ENCODE data around the gene CELSR1. TPM values are rescaled to one million over a fixed set of nuclear protein-coding genes. Genes with fewer than 3 reads are reported as not detected.

Gene CELSR1
- total and polyA plus RNA-seq, 7 experiments from 2014 or later = 0.36 to 4.7 (median 0.97) TPM

- Mint-ChIP-seq H3K4me1 (no peaks in the 10 kb centered on the region), H3K36me3 (no peaks in the 10 kb centered on the region), H3K27ac (no peak overlapping the region), H3K4me3 (no peak overlapping the region), H3K27me3 (peaks cover 0 to 4% (median 0%) of the 10 kb centered on the region in 5 donors), H3K9me3 (no peaks in the 10 kb centered on the region)
- no peaks in the 10 kb centered on the region for H3K4me1 ChIP-seq (ENCODE audit: control insufficient read depth in 2 of 2, insufficient read depth in 2 of 2, low read length in 2 of 2)
- H3K36me3 ChIP-seq (ENCODE audit: control insufficient read depth in 2 of 3, insufficient read depth in 3 of 3, low read length in 3 of 3) = no peaks in the 10 kb centered on the region
- H3K27me3 ChIP-seq (ENCODE audit: control insufficient read depth in 2 of 2, insufficient read depth in 2 of 2, low read length in 2 of 2) = no peaks in the 10 kb centered on the region
- no peak for ATAC-seq
- no peaks in the 10 kb centered on the region for H3K9me3 ChIP-seq (ENCODE audit: control insufficient read depth in 2 of 3, low read length in 3 of 3)
- ChIA-PET POLR2A (no interaction called here), CTCF (no interaction called here)
- intact Hi-C loops (cut with micrococcal nuclease) = no loop called here
- no peak overlapping the region for H3K27ac ChIP-seq (ENCODE audit: low read depth, low read length)
- no peak for DNase-seq
- H3K4me3 ChIP-seq (ENCODE audit: low read length) = no peak overlapping the region
Measured at GRCh38 chr22:46451741-46452140, 85.7 kb downstream of the CELSR1 start.

- no peaks in the 10 kb centered on the region for H3K9me3 Mint-ChIP-seq
- CTCF ChIA-PET = no interaction called here
- ATAC-seq = no peak
Measured at GRCh38 chr22:46450931-46451561, 86.4 kb downstream of the CELSR1 start.

DNA sequence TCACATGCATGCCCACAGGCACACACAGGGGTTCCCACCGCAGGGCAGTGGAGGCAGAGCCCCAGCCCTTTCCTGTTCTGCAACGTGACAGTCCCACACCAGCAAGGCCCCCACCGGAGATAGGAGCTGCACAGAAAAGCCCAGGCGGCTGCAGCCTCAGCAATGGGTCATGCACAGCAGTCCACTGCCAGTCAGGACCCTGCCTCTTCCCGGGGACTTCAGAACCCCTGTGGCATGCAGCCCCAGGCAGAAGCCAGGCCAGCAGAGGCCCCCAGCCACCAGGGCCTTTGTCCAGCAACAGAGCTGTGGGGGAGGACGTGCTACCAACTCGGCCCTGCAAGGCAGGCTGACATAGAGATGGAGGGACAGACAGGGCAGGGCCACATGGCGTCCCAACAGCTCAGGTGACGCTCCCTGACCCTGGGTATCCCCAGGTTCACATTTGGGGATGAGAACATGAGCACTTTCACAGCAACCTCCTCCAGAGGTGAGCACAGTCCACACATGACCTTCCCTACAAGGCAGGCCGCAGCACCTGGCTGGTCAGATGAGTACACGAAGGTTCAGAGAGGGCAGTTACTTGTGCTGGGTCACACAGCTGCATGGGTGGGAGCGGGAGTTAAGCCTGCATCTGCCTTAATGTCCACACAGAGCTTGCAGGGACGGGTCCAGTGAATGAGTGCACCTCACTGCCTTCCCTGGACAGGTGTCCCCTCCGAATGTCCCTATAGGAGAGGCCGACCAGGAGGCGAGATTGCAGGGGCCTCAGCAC, 87.3 kb downstream of the CELSR1 start:
- no peak overlapping the region for H3K4me3 ChIP-seq (ENCODE audit: low read length)
- no peaks in the 10 kb centered on the region for H3K36me3 Mint-ChIP-seq
- no peak overlapping the region for H3K27ac ChIP-seq (ENCODE audit: low read depth, low read length)
- H3K9me3 ChIP-seq (ENCODE audit: control insufficient read depth in 2 of 3, low read length in 3 of 3) = no peaks in the 10 kb centered on the region
- no peaks in the 10 kb centered on the region for H3K9me3 Mint-ChIP-seq
- H3K36me3 ChIP-seq (ENCODE audit: control insufficient read depth in 2 of 3, insufficient read depth in 3 of 3, low read length in 3 of 3) = no peaks in the 10 kb centered on the region
- DNase-seq (no peak), ATAC-seq (no peak)
- H3K4me1 ChIP-seq (ENCODE audit: control insufficient read depth in 2 of 2, insufficient read depth in 2 of 2, low read length in 2 of 2) = no peaks in the 10 kb centered on the region
- no peaks in the 10 kb centered on the region for H3K4me1 Mint-ChIP-seq
- H3K4me3 Mint-ChIP-seq = no peak overlapping the region
- H3K27me3 Mint-ChIP-seq = peaks cover 0 to 9% (median 0%) of the 10 kb centered on the region in 5 donors
- intact Hi-C loops (cut with micrococcal nuclease) = no loop called here
- no peak overlapping the region for H3K27ac Mint-ChIP-seq
- CTCF ChIA-PET = no interaction called here
- H3K27me3 ChIP-seq (ENCODE audit: control insufficient read depth in 2 of 2, insufficient read depth in 2 of 2, low read length in 2 of 2) = no peaks in the 10 kb centered on the region
- POLR2A ChIA-PET = no interaction called here

More at GRCh38 chr22:46450931-46451561, 86.4 kb downstream of the CELSR1 start:
- H3K27ac ChIP-seq (ENCODE audit: low read depth, low read length) = no peak overlapping the region
- no peaks in the 10 kb centered on the region for H3K4me1 Mint-ChIP-seq
- no peaks in the 10 kb centered on the region for H3K36me3 ChIP-seq (ENCODE audit: control insufficient read depth in 2 of 3, insufficient read depth in 3 of 3, low read length in 3 of 3)
- H3K27me3 ChIP-seq (ENCODE audit: control insufficient read depth in 2 of 2, insufficient read depth in 2 of 2, low read length in 2 of 2) = no peaks in the 10 kb centered on the region
- no peaks in the 10 kb centered on the region for H3K4me1 ChIP-seq (ENCODE audit: control insufficient read depth in 2 of 2, insufficient read depth in 2 of 2, low read length in 2 of 2)
- peaks cover 0 to 8% (median 0%) of the 10 kb centered on the region in 5 donors for H3K27me3 Mint-ChIP-seq
- POLR2A ChIA-PET = no interaction called here
- H3K9me3 ChIP-seq (ENCODE audit: control insufficient read depth in 2 of 3, low read length in 3 of 3) = no peaks in the 10 kb centered on the region
- intact Hi-C loops (cut with micrococcal nuclease) = no loop called here
- H3K36me3 Mint-ChIP-seq = no peaks in the 10 kb centered on the region
- H3K4me3 Mint-ChIP-seq = no peak overlapping the region
- DNase-seq = no peak
- no peak overlapping the region for H3K4me3 ChIP-seq (ENCODE audit: low read length)
- no peak overlapping the region for H3K27ac Mint-ChIP-seq

- Histone ChIP-seq H3K36me3 (ENCODE audit: control insufficient read depth in 2 of 3, insufficient read depth in 3 of 3, low read length in 3 of 3) (no peaks in the 10 kb centered on the region), H3K4me1 (ENCODE audit: control insufficient read depth in 2 of 2, insufficient read depth in 2 of 2, low read length in 2 of 2) (no peaks in the 10 kb centered on the region), H3K9me3 (ENCODE audit: control insufficient read depth in 2 of 3, low read length in 3 of 3) (no peaks in the 10 kb centered on the region), H3K27me3 (ENCODE audit: control insufficient read depth in 2 of 2, insufficient read depth in 2 of 2, low read length in 2 of 2) (no peaks in the 10 kb centered on the region), H3K4me3 (ENCODE audit: low read length) (no peak overlapping the region), H3K27ac (ENCODE audit: low read depth, low read length) (no peak overlapping the region)
- Mint-ChIP-seq H3K27ac (no peak overlapping the region), H3K36me3 (no peaks in the 10 kb centered on the region), H3K27me3 (peaks cover 0 to 9% (median 0%) of the 10 kb centered on the region in 5 donors), H3K9me3 (no peaks in the 10 kb centered on the region), H3K4me1 (no peaks in the 10 kb centered on the region), H3K4me3 (no peak overlapping the region)
- ChIA-PET POLR2A (no interaction called here), CTCF (no interaction called here)
- ATAC-seq = no peak
- intact Hi-C loops (cut with micrococcal nuclease) = no loop called here
- no peak for DNase-seq
Measured at GRCh38 chr22:46449116-46449691, 88.2 kb downstream of the CELSR1 start.

DNA sequence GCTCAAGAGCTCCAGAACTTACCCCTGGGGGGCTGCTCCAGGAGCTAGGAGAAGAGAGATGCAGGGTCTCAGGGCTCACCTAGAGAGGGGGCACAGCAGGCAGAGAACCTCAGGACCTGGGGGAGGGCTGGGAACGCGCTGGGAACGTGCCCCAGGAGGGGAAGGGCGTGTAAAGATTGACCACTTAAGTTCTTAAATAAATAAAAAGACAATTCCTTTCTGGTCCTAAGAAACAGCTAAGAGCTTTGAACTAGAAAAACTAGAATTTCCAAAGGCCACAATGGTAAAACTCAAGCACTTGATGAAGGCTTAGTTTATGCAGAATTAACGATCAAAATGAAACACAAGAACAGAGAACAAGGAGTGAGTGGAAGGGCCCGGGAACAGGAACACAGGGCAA, 89.1 kb downstream of the CELSR1 start:
- Histone ChIP-seq H3K4me1 (ENCODE audit: control insufficient read depth in 2 of 2, insufficient read depth in 2 of 2, low read length in 2 of 2) (no peaks in the 10 kb centered on the region), H3K36me3 (ENCODE audit: control insufficient read depth in 2 of 3, insufficient read depth in 3 of 3, low read length in 3 of 3) (no peaks in the 10 kb centered on the region), H3K4me3 (ENCODE audit: low read length) (no peak overlapping the region), H3K27me3 (ENCODE audit: control insufficient read depth in 2 of 2, insufficient read depth in 2 of 2, low read length in 2 of 2) (no peaks in the 10 kb centered on the region), H3K9me3 (ENCODE audit: control insufficient read depth in 2 of 3, low read length in 3 of 3) (no peaks in the 10 kb centered on the region), H3K27ac (ENCODE audit: low read depth, low read length) (no peak overlapping the region)
- Mint-ChIP-seq H3K4me1 (no peaks in the 10 kb centered on the region), H3K27me3 (peaks cover 0 to 9% (median 0%) of the 10 kb centered on the region in 5 donors), H3K36me3 (no peaks in the 10 kb centered on the region), H3K27ac (no peak overlapping the region), H3K9me3 (no peaks in the 10 kb centered on the region), H3K4me3 (no peak overlapping the region)
- no peak for DNase-seq
- ChIA-PET CTCF (no interaction called here), POLR2A (no interaction called here)
- intact Hi-C loops (cut with micrococcal nuclease) = no loop called here
- ATAC-seq = no peak

DNA sequence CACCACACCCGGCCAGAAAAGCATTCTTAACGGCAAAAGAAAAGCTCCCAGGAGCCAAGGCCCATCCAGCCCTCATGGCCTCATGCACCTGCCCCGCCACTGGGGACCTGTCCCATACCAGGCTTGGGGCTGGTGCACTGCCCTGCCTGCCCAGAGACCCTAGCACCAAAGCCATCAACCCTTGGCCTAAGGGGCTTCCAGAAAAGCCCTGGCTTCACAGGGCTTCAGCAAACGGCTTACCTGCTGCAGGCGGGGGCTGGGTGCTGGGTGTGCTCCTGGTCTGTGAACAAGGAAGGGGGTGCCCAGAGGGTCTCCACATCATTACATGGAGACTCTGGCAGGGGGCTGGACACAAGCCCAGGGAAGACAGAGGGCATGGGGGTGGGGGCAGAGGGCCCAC, 89.5 kb downstream of the CELSR1 start:
- Histone ChIP-seq H3K27ac (ENCODE audit: low read depth, low read length) (no peak overlapping the region), H3K4me1 (ENCODE audit: control insufficient read depth in 2 of 2, insufficient read depth in 2 of 2, low read length in 2 of 2) (no peaks in the 10 kb centered on the region), H3K36me3 (ENCODE audit: control insufficient read depth in 2 of 3, insufficient read depth in 3 of 3, low read length in 3 of 3) (no peaks in the 10 kb centered on the region), H3K9me3 (ENCODE audit: control insufficient read depth in 2 of 3, low read length in 3 of 3) (no peaks in the 10 kb centered on the region), H3K4me3 (ENCODE audit: low read length) (no peak overlapping the region), H3K27me3 (ENCODE audit: control insufficient read depth in 2 of 2, insufficient read depth in 2 of 2, low read length in 2 of 2) (no peaks in the 10 kb centered on the region)
- no peaks in the 10 kb centered on the region for H3K9me3 Mint-ChIP-seq
- peaks cover 0 to 9% (median 0%) of the 10 kb centered on the region in 5 donors for H3K27me3 Mint-ChIP-seq
- no peaks in the 10 kb centered on the region for H3K4me1 Mint-ChIP-seq
- ChIA-PET POLR2A (no interaction called here), CTCF (no interaction called here)
- H3K27ac Mint-ChIP-seq = no peak overlapping the region
- DNase-seq (no peak), ATAC-seq (no peak)
- no peaks in the 10 kb centered on the region for H3K36me3 Mint-ChIP-seq
- intact Hi-C loops (cut with micrococcal nuclease) = no loop called here
- no peak overlapping the region for H3K4me3 Mint-ChIP-seq

GRCh38 chr22:46446799-46447198, 90.6 kb downstream of the CELSR1 start:
- no peaks in the 10 kb centered on the region for H3K36me3 ChIP-seq (ENCODE audit: control insufficient read depth in 2 of 3, insufficient read depth in 3 of 3, low read length in 3 of 3)
- ATAC-seq (no peak), DNase-seq (no peak)
- intact Hi-C loops (cut with micrococcal nuclease) = no loop called here
- no peak overlapping the region for H3K27ac ChIP-seq (ENCODE audit: low read depth, low read length)
- no peak overlapping the region for H3K4me3 ChIP-seq (ENCODE audit: low read length)
- H3K36me3 Mint-ChIP-seq = no peaks in the 10 kb centered on the region
- no peaks in the 10 kb centered on the region for H3K4me1 ChIP-seq (ENCODE audit: control insufficient read depth in 2 of 2, insufficient read depth in 2 of 2, low read length in 2 of 2)
- H3K27me3 ChIP-seq (ENCODE audit: control insufficient read depth in 2 of 2, insufficient read depth in 2 of 2, low read length in 2 of 2) = no peaks in the 10 kb centered on the region
- CTCF ChIA-PET = no interaction called here
- peaks cover 0 to 9% (median 0%) of the 10 kb centered on the region in 5 donors for H3K27me3 Mint-ChIP-seq
- no peak overlapping the region for H3K4me3 Mint-ChIP-seq
- no peaks in the 10 kb centered on the region for H3K9me3 Mint-ChIP-seq
- no peaks in the 10 kb centered on the region for H3K9me3 ChIP-seq (ENCODE audit: control insufficient read depth in 2 of 3, low read length in 3 of 3)
- POLR2A ChIA-PET = no interaction called here
- no peak overlapping the region for H3K27ac Mint-ChIP-seq
- no peaks in the 10 kb centered on the region for H3K4me1 Mint-ChIP-seq

Data from naive thymus-derived CD4-positive, alpha-beta T cell (primary cell).